Neural crest cell (in vitro differentiated cells): ENCODE data around the gene PLEKHG3. TPM values are rescaled to one million over a fixed set of nuclear protein-coding genes. Genes with fewer than 3 reads are reported as not detected.
"Not testable (repeated sequence)": the region's sequence is repeated elsewhere in the genome, so short reads cannot be mapped to it uniquely, and the experiment has no call there.

Source experiments
- DNase-seq: peaks from one replicate; pipeline ENCODE4 v3.0.0; 2021; ENCODE audit warnings: low read depth, mixed read lengths, low spot score
- H3K27ac Mint-ChIP-seq: one replicate; pipeline ENCODE4 v1.8.0; 2021; ENCODE audit warnings: mild to moderate bottlenecking, mixed read lengths; ENCODE audit not compliant: unreplicated experiment
- H3K27me3 Mint-ChIP-seq: 2 replicates; pipeline ENCODE4 v1.8.0; 2021; ENCODE audit warnings: low read depth, mild to moderate bottlenecking, mixed read lengths
- H3K36me3 Mint-ChIP-seq: 2 replicates; pipeline ENCODE4 v1.8.0; 2021; ENCODE audit warnings: low read depth, mild to moderate bottlenecking, mixed read lengths
- H3K4me1 Mint-ChIP-seq: 2 replicates; pipeline ENCODE4 v1.8.0; 2021; ENCODE audit warnings: mixed read lengths
- H3K4me3 Mint-ChIP-seq: one replicate; pipeline ENCODE4 v1.8.0; 2021; ENCODE audit warnings: mild to moderate bottlenecking, mixed read lengths
- H3K9me3 Mint-ChIP-seq: 2 replicates; pipeline ENCODE4 v1.8.0; 2021; ENCODE audit warnings: mixed read lengths
- long read RNA-seq: library from polyadenylated mRNA; unstranded; transcript quantifications from one replicate; pipeline ENCODE4 v2.0.0, GENCODE V29; 2020
- total RNA-seq: library from RNA; stranded (reverse); gene quantifications from 2 replicates; pipeline ENCODE4 v1.2.1, GENCODE V29; 2021
- TF ChIP-seq, protein P1 (sequence below): fragments of 200-600 bp; sonication (generic); conservative IDR thresholded peaks from 2 replicates; pipeline ENCODE4 v1.5.0; 2021; ENCODE audit warnings: antibody characterized with exemption, mild to moderate bottlenecking

Gene PLEKHG3
- total RNA-seq: 43.4 and 46.0 TPM in 2 replicates
- long read RNA-seq, partial matches to known transcripts: 4 of 6 reads
- long read RNA-seq, other reads (novel, unspliced or antisense): 2 of 6 reads

GRCh38 chr14:64704143-64704742 is at the start of gene PLEKHG3:
PLEKHG3 (plus strand) TSS chr14:64704424; CDS start chr14:64727632, 23,208 bp downstream.
- H3K27me3 Mint-ChIP-seq: peaks cover 71% of the 10 kb centered on the region
- H3K9me3 Mint-ChIP-seq: no peaks in the 10 kb centered on the region
- peak within 1 kb of the TSS; percentile 91 for H3K4me3 Mint-ChIP-seq
- H3K4me1 Mint-ChIP-seq: peaks cover 68% of the 10 kb centered on the region
- no peak within 1 kb of the TSS for H3K27ac Mint-ChIP-seq
- DNase-seq: peak; percentile 74
- TF ChIP-seq, protein P1, sequence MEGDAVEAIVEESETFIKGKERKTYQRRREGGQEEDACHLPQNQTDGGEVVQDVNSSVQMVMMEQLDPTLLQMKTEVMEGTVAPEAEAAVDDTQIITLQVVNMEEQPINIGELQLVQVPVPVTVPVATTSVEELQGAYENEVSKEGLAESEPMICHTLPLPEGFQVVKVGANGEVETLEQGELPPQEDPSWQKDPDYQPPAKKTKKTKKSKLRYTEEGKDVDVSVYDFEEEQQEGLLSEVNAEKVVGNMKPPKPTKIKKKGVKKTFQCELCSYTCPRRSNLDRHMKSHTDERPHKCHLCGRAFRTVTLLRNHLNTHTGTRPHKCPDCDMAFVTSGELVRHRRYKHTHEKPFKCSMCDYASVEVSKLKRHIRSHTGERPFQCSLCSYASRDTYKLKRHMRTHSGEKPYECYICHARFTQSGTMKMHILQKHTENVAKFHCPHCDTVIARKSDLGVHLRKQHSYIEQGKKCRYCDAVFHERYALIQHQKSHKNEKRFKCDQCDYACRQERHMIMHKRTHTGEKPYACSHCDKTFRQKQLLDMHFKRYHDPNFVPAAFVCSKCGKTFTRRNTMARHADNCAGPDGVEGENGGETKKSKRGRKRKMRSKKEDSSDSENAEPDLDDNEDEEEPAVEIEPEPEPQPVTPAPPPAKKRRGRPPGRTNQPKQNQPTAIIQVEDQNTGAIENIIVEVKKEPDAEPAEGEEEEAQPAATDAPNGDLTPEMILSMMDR: no peak
- H3K36me3 Mint-ChIP-seq: no peaks in the 10 kb centered on the region

DNA sequence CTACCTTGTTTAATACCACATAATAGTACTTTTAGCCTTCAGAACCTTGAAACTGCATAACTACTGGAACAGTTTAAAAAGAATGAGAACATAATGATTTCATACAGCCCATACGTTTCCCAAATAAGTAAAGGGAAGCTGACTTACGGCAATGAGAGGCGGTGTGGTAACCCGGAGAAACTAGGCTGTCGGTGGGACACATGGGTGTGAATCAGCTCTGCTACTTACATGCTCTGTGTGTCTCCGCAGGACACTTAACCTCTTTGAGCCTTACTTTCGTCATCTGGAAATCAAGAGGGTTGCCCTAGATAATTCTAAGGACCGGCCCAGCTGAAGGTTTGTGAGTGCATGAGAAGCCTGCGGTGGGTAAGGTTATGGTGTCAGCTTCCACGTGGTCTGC is 49.3 kb upstream of the PLEKHG3 start:
- no peaks in the 10 kb centered on the region for H3K36me3 Mint-ChIP-seq
- peaks cover 2% of the 10 kb centered on the region for H3K9me3 Mint-ChIP-seq
- H3K4me3 Mint-ChIP-seq: no peak overlapping the region
- TF ChIP-seq, protein P1: no peak
- H3K27ac Mint-ChIP-seq: no peak overlapping the region
- peaks cover 3% of the 10 kb centered on the region for H3K27me3 Mint-ChIP-seq
- no peaks in the 10 kb centered on the region for H3K4me1 Mint-ChIP-seq
- DNase-seq: no peak

- H3K4me1 Mint-ChIP-seq: no peaks in the 10 kb centered on the region
- no peaks in the 10 kb centered on the region for H3K27me3 Mint-ChIP-seq
- H3K36me3 Mint-ChIP-seq: no peaks in the 10 kb centered on the region
- no peak for DNase-seq
- H3K9me3 Mint-ChIP-seq: peaks cover 2% of the 10 kb centered on the region
- H3K4me3 Mint-ChIP-seq: no peak overlapping the region
- TF ChIP-seq, protein P1: no peak
- no peak overlapping the region for H3K27ac Mint-ChIP-seq
Observed at GRCh38 chr14:64656986-64657385, 47.2 kb upstream of the PLEKHG3 start.

DNA sequence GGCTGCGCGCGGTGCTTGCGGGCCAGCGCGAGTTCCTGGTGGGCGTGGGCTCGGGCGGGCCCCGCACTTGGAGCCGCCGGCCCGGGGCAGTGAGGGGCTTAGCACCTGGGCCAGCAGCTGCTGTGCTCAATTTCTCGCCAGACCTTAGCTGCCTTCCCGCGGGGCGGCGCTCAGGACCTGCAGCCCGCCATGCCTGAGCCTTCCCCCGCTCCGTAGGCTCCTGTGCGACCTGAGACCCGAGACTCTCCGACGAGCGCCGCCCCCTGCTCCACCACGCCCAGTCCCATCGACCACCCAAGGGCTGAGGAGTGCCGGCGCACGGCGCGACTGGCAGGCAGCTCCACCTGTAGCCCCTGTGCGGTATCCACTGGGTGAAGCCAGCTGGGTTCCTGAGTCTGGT is 46.0 kb upstream of the PLEKHG3 start:
- H3K36me3 Mint-ChIP-seq: no peaks in the 10 kb centered on the region
- H3K4me1 Mint-ChIP-seq: peaks cover 4% of the 10 kb centered on the region
- peaks cover 2% of the 10 kb centered on the region for H3K9me3 Mint-ChIP-seq
- no peaks in the 10 kb centered on the region for H3K27me3 Mint-ChIP-seq
- no peak overlapping the region for H3K27ac Mint-ChIP-seq
- no peak for DNase-seq
- H3K4me3 Mint-ChIP-seq: no peak overlapping the region
- TF ChIP-seq, protein P1: no peak

DNA sequence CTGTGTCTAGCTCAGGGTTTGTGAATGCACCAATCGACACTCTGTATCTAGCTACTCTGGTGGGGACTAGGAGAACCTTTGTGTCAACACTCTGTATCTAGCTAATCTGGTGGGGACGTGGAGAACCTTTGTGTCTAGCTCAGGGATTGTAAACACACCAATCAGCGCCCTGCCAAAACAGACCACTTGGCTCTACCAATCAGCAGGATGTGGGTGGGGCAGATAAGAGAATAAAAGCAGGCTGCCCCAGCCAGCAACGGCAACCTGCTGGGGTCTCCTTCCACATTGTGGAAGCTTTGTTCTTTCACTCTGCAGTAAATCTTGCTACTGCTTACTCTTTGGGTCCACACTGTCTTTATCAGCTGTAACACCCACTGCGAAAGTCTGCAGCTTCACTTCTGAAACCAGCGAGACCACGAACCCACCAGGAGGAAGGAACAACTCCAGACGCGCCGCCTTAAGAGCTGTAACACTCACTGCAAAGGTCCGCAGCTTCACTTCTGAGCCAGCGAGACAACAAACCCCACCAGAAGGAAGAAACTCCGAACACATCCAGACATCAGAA is 45.4 kb upstream of the PLEKHG3 start:
- H3K27ac Mint-ChIP-seq, DNase-seq: not testable (repeated sequence)

GRCh38 chr14:64659366-64659765 is 44.9 kb upstream of the PLEKHG3 start:
- no peaks in the 10 kb centered on the region for H3K36me3 Mint-ChIP-seq
- H3K4me3 Mint-ChIP-seq: no peak overlapping the region
- TF ChIP-seq, protein P1: no peak
- no peaks in the 10 kb centered on the region for H3K27me3 Mint-ChIP-seq
- no peak for DNase-seq
- H3K9me3 Mint-ChIP-seq: peaks cover 2% of the 10 kb centered on the region
- peaks cover 5% of the 10 kb centered on the region for H3K4me1 Mint-ChIP-seq
- no peak overlapping the region for H3K27ac Mint-ChIP-seq

More for the DNA sequence above, 45.4 kb upstream of the PLEKHG3 start:
- not testable (repeated sequence) for H3K4me1 Mint-ChIP-seq, H3K36me3 Mint-ChIP-seq, H3K27me3 Mint-ChIP-seq, H3K9me3 Mint-ChIP-seq, H3K4me3 Mint-ChIP-seq
